Mucosa of stomach (tissue), 1 donor: ENCODE results near the gene ZNF521.

Experiments
- H3K27me3 ChIP-seq: one replicate; pipeline ENCODE4 v1.7.0; 2013; ENCODE audit warnings: mild to moderate bottlenecking, low read length; ENCODE audit not compliant: control insufficient read depth, insufficient read depth
- H3K36me3 ChIP-seq: one replicate; pipeline ENCODE4 v1.7.0; 2013; ENCODE audit warnings: low read length; ENCODE audit not compliant: control insufficient read depth, insufficient read depth
- H3K4me1 ChIP-seq: one replicate; pipeline ENCODE4 v1.7.0; 2013; ENCODE audit warnings: mild to moderate bottlenecking, low read length; ENCODE audit not compliant: control insufficient read depth, insufficient read depth
- H3K4me3 ChIP-seq: one replicate; pipeline ENCODE4 v1.7.0; 2013; ENCODE audit warnings: low read length
- H3K9ac ChIP-seq: one replicate; pipeline ENCODE4 v1.7.0; 2013; ENCODE audit warnings: mild to moderate bottlenecking, low read length, moderate library complexity
- H3K9me3 ChIP-seq: one replicate; pipeline ENCODE4 v1.7.0; 2013; ENCODE audit warnings: mild to moderate bottlenecking, low read length, moderate library complexity; ENCODE audit not compliant: control insufficient read depth
- donor health status: Pancreatic carcinoma.

The ZNF521 gene

GRCh38 chr18:25240420-25240770 lies 111.6 kb downstream of the ZNF521 start:
- Histone ChIP-seq H3K27me3 (peaks cover 26% of the 10 kb centered on the region), H3K36me3 (no peaks in the 10 kb centered on the region), H3K9ac (no peak overlapping the region), H3K4me1 (no peaks in the 10 kb centered on the region), H3K4me3 (no peak overlapping the region), H3K9me3 (no peaks in the 10 kb centered on the region)

GRCh38 chr18:25239581-25240419 lies 112.2 kb downstream of the ZNF521 start:
- no peak overlapping the region for H3K4me3 ChIP-seq
- no peaks in the 10 kb centered on the region for H3K4me1 ChIP-seq
- no peak overlapping the region for H3K9ac ChIP-seq
- no peaks in the 10 kb centered on the region for H3K36me3 ChIP-seq
- H3K27me3 ChIP-seq: peaks cover 29% of the 10 kb centered on the region
- no peaks in the 10 kb centered on the region for H3K9me3 ChIP-seq

- peaks cover 24% of the 10 kb centered on the region for H3K27me3 ChIP-seq
- no peaks in the 10 kb centered on the region for H3K36me3 ChIP-seq
- no peak overlapping the region for H3K4me3 ChIP-seq
- H3K9ac ChIP-seq: no peak overlapping the region
- no peaks in the 10 kb centered on the region for H3K4me1 ChIP-seq
- no peaks in the 10 kb centered on the region for H3K9me3 ChIP-seq
Measured at GRCh38 chr18:25239151-25239550, 112.8 kb downstream of the ZNF521 start.

- no peaks in the 10 kb centered on the region for H3K36me3 ChIP-seq
- H3K27me3 ChIP-seq: peaks cover 29% of the 10 kb centered on the region
- H3K9ac ChIP-seq: no peak overlapping the region
- no peaks in the 10 kb centered on the region for H3K9me3 ChIP-seq
- H3K4me3 ChIP-seq: no peak overlapping the region
- no peaks in the 10 kb centered on the region for H3K4me1 ChIP-seq
Measured at GRCh38 chr18:25237571-25238267, 114.2 kb downstream of the ZNF521 start.

- no peaks in the 10 kb centered on the region for H3K9me3 ChIP-seq
- H3K4me1 ChIP-seq: no peaks in the 10 kb centered on the region
- no peak overlapping the region for H3K4me3 ChIP-seq
- no peak overlapping the region for H3K9ac ChIP-seq
- H3K27me3 ChIP-seq: peaks cover 33% of the 10 kb centered on the region
- no peaks in the 10 kb centered on the region for H3K36me3 ChIP-seq
Measured at GRCh38 chr18:25236736-25237135, 115.2 kb downstream of the ZNF521 start.

- Histone ChIP-seq H3K9ac (no peak overlapping the region), H3K4me3 (no peak overlapping the region), H3K36me3 (no peaks in the 10 kb centered on the region), H3K9me3 (no peaks in the 10 kb centered on the region), H3K4me1 (no peaks in the 10 kb centered on the region), H3K27me3 (peaks cover 35% of the 10 kb centered on the region)
Measured at GRCh38 chr18:25235401-25236042, 116.4 kb downstream of the ZNF521 start.

GRCh38 chr18:25234740-25235345 lies 117.1 kb downstream of the ZNF521 start:
- Histone ChIP-seq H3K4me1 (no peaks in the 10 kb centered on the region), H3K27me3 (peaks cover 31% of the 10 kb centered on the region), H3K9me3 (no peaks in the 10 kb centered on the region), H3K4me3 (no peak overlapping the region), H3K9ac (no peak overlapping the region), H3K36me3 (no peaks in the 10 kb centered on the region)

GRCh38 chr18:25234322-25234639 lies 117.7 kb downstream of the ZNF521 start:
- Histone ChIP-seq H3K4me3 (no peak overlapping the region), H3K27me3 (peaks cover 29% of the 10 kb centered on the region), H3K36me3 (no peaks in the 10 kb centered on the region), H3K9me3 (no peaks in the 10 kb centered on the region), H3K4me1 (no peaks in the 10 kb centered on the region), H3K9ac (no peak overlapping the region)

GRCh38 chr18:25233528-25234321 lies 118.2 kb downstream of the ZNF521 start:
- H3K4me3 ChIP-seq: no peak overlapping the region
- H3K4me1 ChIP-seq: no peaks in the 10 kb centered on the region
- H3K9ac ChIP-seq: no peak overlapping the region
- H3K36me3 ChIP-seq: no peaks in the 10 kb centered on the region
- no peaks in the 10 kb centered on the region for H3K9me3 ChIP-seq
- peaks cover 29% of the 10 kb centered on the region for H3K27me3 ChIP-seq

- Histone ChIP-seq H3K9me3 (no peaks in the 10 kb centered on the region), H3K4me1 (no peaks in the 10 kb centered on the region), H3K9ac (no peak overlapping the region), H3K36me3 (no peaks in the 10 kb centered on the region), H3K27me3 (peaks cover 32% of the 10 kb centered on the region), H3K4me3 (no peak overlapping the region)
Measured at GRCh38 chr18:25231327-25231691, 120.7 kb downstream of the ZNF521 start.

- Histone ChIP-seq H3K9me3 (no peaks in the 10 kb centered on the region), H3K27me3 (peaks cover 30% of the 10 kb centered on the region), H3K36me3 (no peaks in the 10 kb centered on the region), H3K9ac (no peak overlapping the region), H3K4me3 (no peak overlapping the region), H3K4me1 (no peaks in the 10 kb centered on the region)
Measured at GRCh38 chr18:25230658-25231326, 121.2 kb downstream of the ZNF521 start.
